Keratinocyte (primary cell): ENCODE data around the gene MCM3AP.

Source experiments
- EZH2 ChIP-seq: IDR thresholded peaks from one replicate; pipeline ENCODE4 v1.6.1; 2012; ENCODE audit warnings: inconsistent platforms, mild to moderate bottlenecking, low read length, moderate library complexity
- TF ChIP-seq, protein P1 (sequence below), 3 experiments: IDR thresholded peaks in 1 of 3; conservative IDR thresholded peaks in 1 of 3; optimal IDR thresholded peaks in 1 of 3; 2 replicates in 2 of 3; 3 replicates in 1 of 3; pipeline versions ENCODE3 to v1.5.1; 2011; ENCODE audit warnings: low read length in 3 of 3, mild to moderate bottlenecking in 3 of 3, moderate library complexity in 2 of 3, control low read depth in 1 of 3, inconsistent platforms in 1 of 3; ENCODE audit not compliant: insufficient read depth in 2 of 3; ENCODE audit errors: extremely low read depth in 1 of 3

- TF ChIP-seq, protein P1, sequence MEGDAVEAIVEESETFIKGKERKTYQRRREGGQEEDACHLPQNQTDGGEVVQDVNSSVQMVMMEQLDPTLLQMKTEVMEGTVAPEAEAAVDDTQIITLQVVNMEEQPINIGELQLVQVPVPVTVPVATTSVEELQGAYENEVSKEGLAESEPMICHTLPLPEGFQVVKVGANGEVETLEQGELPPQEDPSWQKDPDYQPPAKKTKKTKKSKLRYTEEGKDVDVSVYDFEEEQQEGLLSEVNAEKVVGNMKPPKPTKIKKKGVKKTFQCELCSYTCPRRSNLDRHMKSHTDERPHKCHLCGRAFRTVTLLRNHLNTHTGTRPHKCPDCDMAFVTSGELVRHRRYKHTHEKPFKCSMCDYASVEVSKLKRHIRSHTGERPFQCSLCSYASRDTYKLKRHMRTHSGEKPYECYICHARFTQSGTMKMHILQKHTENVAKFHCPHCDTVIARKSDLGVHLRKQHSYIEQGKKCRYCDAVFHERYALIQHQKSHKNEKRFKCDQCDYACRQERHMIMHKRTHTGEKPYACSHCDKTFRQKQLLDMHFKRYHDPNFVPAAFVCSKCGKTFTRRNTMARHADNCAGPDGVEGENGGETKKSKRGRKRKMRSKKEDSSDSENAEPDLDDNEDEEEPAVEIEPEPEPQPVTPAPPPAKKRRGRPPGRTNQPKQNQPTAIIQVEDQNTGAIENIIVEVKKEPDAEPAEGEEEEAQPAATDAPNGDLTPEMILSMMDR (optimal IDR thresholded peaks at IDR 0.05 in 1 of 3, IDR thresholded peaks at IDR 0.05 in 1 of 3, conservative IDR thresholded peaks at IDR 0.05 in 1 of 3; ENCODE audit: extremely low read depth in 1 of 3, insufficient read depth in 2 of 3, low read length in 3 of 3): no peak
- TF ChIP-seq EZH2: no peak
Observed at GRCh38 chr21:46226146-46226545, 59.3 kb downstream of the MCM3AP start.
